SJCRH30 (cell line): ENCODE results near the gene TMEM229A. TPM values are rescaled to one million over a fixed set of nuclear protein-coding genes. Genes with fewer than 3 reads are reported as not detected.
A peak's percentile ranks its signal among the peaks of the same experiment; 100 is the strongest.
"Not testable (repeated sequence)": the region's sequence is repeated elsewhere in the genome, so short reads cannot be mapped to it uniquely, and the experiment has no call there.

ENCODE experiments used
- DNase-seq, 2 experiments: peaks; one replicate each; pipeline ENCODE4 v3.0.0-alpha.2; 2015 to 2020
- H3K27ac ChIP-seq: fragments of 250-450 bp; sonication (Bioruptor Pico); 2 replicates; pipeline ENCODE4 v1.5.1; 2020; ENCODE audit warnings: mild to moderate bottlenecking, moderate library complexity
- H3K27me3 ChIP-seq: fragments of 250-450 bp; sonication (Bioruptor Pico); 2 replicates; pipeline ENCODE4 v1.5.1; 2020; ENCODE audit warnings: mild to moderate bottlenecking, moderate library complexity
- H3K36me3 ChIP-seq: fragments of 250-450 bp; sonication (Bioruptor Pico); 2 replicates; pipeline ENCODE4 v1.5.1; 2020; ENCODE audit warnings: mild to moderate bottlenecking, moderate library complexity
- H3K4me1 ChIP-seq: fragments of 250-450 bp; sonication (Bioruptor Pico); 2 replicates; pipeline ENCODE4 v1.5.1; 2020; ENCODE audit warnings: mild to moderate bottlenecking, moderate library complexity
- H3K4me3 ChIP-seq: fragments of 250-450 bp; sonication (Bioruptor Pico); 2 replicates; pipeline ENCODE4 v1.5.1; 2020; ENCODE audit warnings: mild to moderate bottlenecking, moderate library complexity
- H3K9me3 ChIP-seq: fragments of 250-450 bp; sonication (Bioruptor Pico); replicated peaks from 2 replicates; pipeline ENCODE4 v1.5.1; 2020; ENCODE audit warnings: mild to moderate bottlenecking, moderate library complexity
- total RNA-seq: library from RNA; depleted of rRNA; stranded (reverse); fragments of >200 nt; shearing (Covaris generic); gene quantifications from 2 replicates; pipeline ENCODE4 v1.2.3, GENCODE V29; 2014; rRNA removed

Gene TMEM229A
- not detected in 2 replicates for total RNA-seq

DNA sequence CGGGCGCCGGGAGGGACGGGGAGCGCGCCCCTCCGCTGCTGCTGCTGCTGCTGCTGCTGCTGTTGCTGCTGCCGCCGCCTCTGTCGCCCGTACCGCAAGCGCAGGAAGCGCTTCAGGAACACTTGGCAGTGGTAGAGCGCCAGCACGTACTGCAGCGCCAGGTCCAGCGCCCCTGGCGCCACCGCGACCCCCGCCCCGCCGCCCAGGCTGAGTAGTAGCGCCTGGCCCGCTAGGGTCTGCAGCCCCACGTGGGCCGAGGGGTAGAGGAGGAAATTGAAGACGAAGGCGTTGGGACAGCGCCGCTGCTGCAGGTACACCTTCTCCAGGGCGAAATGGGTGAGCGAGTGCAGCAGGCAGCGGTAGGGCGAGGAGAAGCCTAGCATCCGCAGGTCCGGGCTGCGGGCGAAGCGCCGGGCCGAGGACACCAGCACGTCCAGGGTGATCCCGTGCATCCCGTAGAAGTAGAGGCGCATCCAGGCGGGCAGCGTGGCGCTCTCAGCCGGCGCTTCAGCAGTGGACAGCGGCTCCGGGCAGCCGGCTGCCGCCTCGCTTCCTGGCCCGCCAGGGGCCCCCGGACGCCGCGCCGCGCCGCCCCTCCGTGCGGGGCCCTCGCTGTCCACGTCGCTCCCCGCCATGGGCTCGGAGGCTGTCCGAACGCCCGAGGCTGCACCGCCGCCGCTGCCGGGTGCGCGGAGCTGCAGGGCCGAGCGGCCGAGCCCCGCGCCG, at the start of gene TMEM229A:
Gene TMEM229A (minus strand): TSS at position 699 of the 726 bp plus-strand sequence. CDS start 64 bp downstream, at position 635.
- Histone ChIP-seq H3K27me3 (no peaks in the 10 kb centered on the region), H3K9me3 (no peaks in the 10 kb centered on the region; the same call in 1 of the 2 replicates), H3K36me3 (no peaks in the 10 kb centered on the region), H3K4me3 (no peak within 1 kb of the TSS), H3K4me1 (no peaks in the 10 kb centered on the region), H3K27ac (no peak within 1 kb of the TSS)
- DNase-seq, result no peak

DNA sequence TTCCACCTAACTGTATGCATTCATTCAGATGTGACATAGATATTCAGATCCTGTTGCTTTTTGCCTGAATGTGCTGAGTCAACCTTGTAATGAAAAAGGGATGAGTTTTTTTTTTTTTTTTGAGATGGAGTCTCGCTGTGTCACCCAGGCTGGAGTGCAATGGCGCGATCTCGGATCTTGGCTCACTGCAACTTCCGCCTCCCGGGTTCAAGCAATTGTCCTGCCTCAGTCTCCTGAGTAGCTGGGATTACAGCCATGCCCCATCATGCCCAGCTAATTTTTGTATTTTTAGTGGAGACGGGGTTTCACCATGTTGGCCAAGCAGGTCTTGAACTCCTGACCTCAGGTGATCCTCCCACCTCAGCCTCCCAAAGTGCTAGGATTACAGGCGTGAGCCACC, 49.4 kb upstream of the TMEM229A start:
- H3K36me3 ChIP-seq, result not testable (repeated sequence)

DNA sequence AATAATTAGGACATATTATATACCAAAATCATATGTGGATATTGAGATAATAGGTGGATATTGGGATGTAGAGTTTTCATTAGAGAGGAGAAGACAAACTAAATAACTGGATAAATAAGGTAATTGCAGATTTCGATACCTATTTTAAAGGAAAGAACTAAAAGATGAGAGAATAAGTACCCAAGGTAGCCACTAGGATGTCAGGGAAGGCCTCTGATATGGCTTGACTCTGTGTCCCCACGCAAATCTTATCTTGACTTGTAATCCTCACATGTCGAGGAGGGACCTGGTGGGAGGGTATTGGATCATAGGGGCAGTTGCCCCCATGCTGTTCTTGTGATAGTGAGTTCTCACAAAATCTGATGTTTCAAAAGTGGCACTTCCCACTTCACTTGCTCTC, 44.7 kb upstream of the TMEM229A start:
- no peak overlapping the region for H3K4me3 ChIP-seq
- no peak overlapping the region for H3K27ac ChIP-seq
- no peaks in the 10 kb centered on the region for H3K9me3 ChIP-seq
- H3K36me3 ChIP-seq, result no peaks in the 10 kb centered on the region
- peaks cover 25% of the 10 kb centered on the region for H3K4me1 ChIP-seq
- DNase-seq, result no peak
- no peaks in the 10 kb centered on the region for H3K27me3 ChIP-seq

More for the DNA sequence above, 49.4 kb upstream of the TMEM229A start:
- not testable (repeated sequence) for H3K4me3 ChIP-seq, H3K27me3 ChIP-seq, H3K27ac ChIP-seq, DNase-seq, H3K9me3 ChIP-seq
- peaks cover 10% of the 10 kb centered on the region for H3K4me1 ChIP-seq

DNA sequence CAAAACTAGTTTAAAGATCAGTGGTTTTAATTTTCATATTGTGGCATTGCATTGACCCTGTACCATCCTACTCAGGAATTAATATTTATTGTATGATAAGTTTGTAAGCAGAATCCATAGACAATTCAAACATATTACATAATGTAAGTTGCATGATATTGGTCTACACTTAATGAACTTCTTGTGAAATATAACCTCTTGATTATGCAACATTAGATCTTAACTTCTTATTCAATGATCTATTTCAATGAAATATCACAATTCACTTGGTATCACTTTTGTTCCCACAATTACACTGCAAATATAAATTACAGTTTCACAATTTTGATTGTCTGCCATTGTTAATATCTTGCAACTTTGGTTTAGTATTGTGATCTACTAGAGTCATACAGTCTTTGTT, 44.0 kb upstream of the TMEM229A start:
- Histone ChIP-seq H3K36me3 (no peaks in the 10 kb centered on the region), H3K9me3 (no peaks in the 10 kb centered on the region), H3K4me1 (peaks cover 32% of the 10 kb centered on the region), H3K4me3 (no peak overlapping the region), H3K27me3 (no peaks in the 10 kb centered on the region), H3K27ac (no peak overlapping the region)
- no peak for DNase-seq

GRCh38 chr7:124074007-124074406, 41.1 kb upstream of the TMEM229A start:
- H3K9me3 ChIP-seq, result no peaks in the 10 kb centered on the region
- H3K4me1 ChIP-seq, result peaks cover 36% of the 10 kb centered on the region
- DNase-seq, result peak in 1 of 2 experiments; percentile 30
- no peaks in the 10 kb centered on the region for H3K36me3 ChIP-seq
- no peak overlapping the region for H3K4me3 ChIP-seq
- no peaks in the 10 kb centered on the region for H3K27me3 ChIP-seq
- peak overlapping the region; percentile 88 for H3K27ac ChIP-seq

GRCh38 chr7:124073310-124073645, 40.4 kb upstream of the TMEM229A start:
- Histone ChIP-seq H3K27ac (peak overlapping the region; percentile 88), H3K36me3 (no peaks in the 10 kb centered on the region), H3K27me3 (no peaks in the 10 kb centered on the region), H3K4me1 (peaks cover 37% of the 10 kb centered on the region), H3K9me3 (no peaks in the 10 kb centered on the region), H3K4me3 (no peak overlapping the region)
- no peak for DNase-seq

DNA sequence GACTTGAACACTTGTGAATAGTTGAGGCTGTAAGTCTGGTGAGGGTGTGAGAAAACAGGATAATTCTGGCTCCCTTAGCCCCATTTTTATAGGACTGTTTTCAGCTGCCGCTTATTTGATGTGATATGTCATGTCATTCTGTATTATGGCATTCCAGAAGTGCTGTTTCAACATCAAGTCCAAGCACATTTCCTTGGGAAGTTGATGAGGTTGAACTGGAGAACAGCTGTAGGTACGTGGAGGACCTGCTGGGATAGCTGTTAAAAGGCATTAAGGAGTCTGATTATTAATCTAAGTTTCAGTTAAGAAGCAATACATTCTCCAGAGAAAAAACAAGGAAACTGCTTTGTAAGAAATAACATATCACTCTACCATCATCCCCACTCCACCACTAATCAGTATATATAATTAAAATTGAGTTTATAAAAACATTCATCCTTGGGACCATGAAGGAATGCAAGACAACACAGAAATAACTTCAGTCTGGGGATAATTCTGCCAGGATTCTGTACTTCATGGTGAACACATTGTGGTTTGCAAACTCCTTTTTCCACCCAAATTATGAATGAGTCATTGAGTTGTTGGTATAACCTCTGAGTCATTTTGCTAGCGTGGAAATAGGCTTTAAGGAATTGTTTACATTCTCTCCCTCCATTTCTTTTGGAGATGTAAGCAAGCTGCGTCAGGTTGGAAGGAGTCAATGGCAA, 39.9 kb upstream of the TMEM229A start:
- DNase-seq, result peak; percentile 65 to 88
- Histone ChIP-seq H3K27me3 (no peaks in the 10 kb centered on the region), H3K36me3 (no peaks in the 10 kb centered on the region), H3K9me3 (no peaks in the 10 kb centered on the region), H3K4me3 (peak overlapping the region; percentile 5; the same call in 1 of the 2 replicates), H3K4me1 (peaks cover 43% of the 10 kb centered on the region), H3K27ac (peak overlapping the region; percentile 88)

- no peaks in the 10 kb centered on the region for H3K36me3 ChIP-seq
- no peaks in the 10 kb centered on the region for H3K27me3 ChIP-seq
- peaks cover 43% of the 10 kb centered on the region for H3K4me1 ChIP-seq
- H3K27ac ChIP-seq, result peak overlapping the region; percentile 88
- H3K4me3 ChIP-seq, result no peak overlapping the region
- DNase-seq, result peak; percentile 29 to 72
- H3K9me3 ChIP-seq, result no peaks in the 10 kb centered on the region
Observed at GRCh38 chr7:124071843-124072242, 39.0 kb upstream of the TMEM229A start.

- H3K4me3 ChIP-seq, result no peak overlapping the region
- DNase-seq, result no peak
- no peaks in the 10 kb centered on the region for H3K27me3 ChIP-seq
- no peak overlapping the region for H3K27ac ChIP-seq
- H3K4me1 ChIP-seq, result peaks cover 3% of the 10 kb centered on the region; the same call in 1 of the 2 replicates
- no peaks in the 10 kb centered on the region for H3K9me3 ChIP-seq
- no peaks in the 10 kb centered on the region for H3K36me3 ChIP-seq
Observed at GRCh38 chr7:124062171-124062570, 29.3 kb upstream of the TMEM229A start.

DNA sequence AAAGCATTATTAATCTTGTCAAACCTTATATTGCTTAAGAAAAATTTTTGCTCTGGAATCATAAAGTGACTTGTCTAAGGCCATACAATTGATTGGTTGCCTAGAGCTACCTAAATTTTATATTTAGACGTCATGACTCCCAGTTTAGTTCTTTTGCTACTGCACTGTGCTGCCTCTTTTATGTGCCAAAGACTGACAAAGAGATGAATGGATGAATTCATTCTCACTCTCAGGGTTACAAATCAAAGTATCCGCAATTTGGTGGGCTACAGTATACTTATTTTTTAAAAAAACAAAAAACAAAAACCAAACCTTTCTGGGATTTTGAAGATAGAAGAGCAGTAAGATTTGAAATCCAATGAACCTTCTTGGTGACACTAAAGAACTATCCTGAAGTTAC, 27.7 kb upstream of the TMEM229A start:
- no peaks in the 10 kb centered on the region for H3K36me3 ChIP-seq
- DNase-seq, result no peak
- H3K4me1 ChIP-seq, result no peaks in the 10 kb centered on the region
- no peak overlapping the region for H3K4me3 ChIP-seq
- H3K27me3 ChIP-seq, result no peaks in the 10 kb centered on the region
- no peak overlapping the region for H3K27ac ChIP-seq
- H3K9me3 ChIP-seq, result no peaks in the 10 kb centered on the region; the same call in 1 of the 2 replicates

GRCh38 chr7:124059375-124059774, 26.5 kb upstream of the TMEM229A start:
- H3K9me3 ChIP-seq, result no peaks in the 10 kb centered on the region; the same call in 1 of the 2 replicates
- no peak overlapping the region for H3K4me3 ChIP-seq
- H3K27ac ChIP-seq, result no peak overlapping the region
- H3K4me1 ChIP-seq, result no peaks in the 10 kb centered on the region
- DNase-seq, result no peak
- no peaks in the 10 kb centered on the region for H3K27me3 ChIP-seq
- H3K36me3 ChIP-seq, result no peaks in the 10 kb centered on the region

DNA sequence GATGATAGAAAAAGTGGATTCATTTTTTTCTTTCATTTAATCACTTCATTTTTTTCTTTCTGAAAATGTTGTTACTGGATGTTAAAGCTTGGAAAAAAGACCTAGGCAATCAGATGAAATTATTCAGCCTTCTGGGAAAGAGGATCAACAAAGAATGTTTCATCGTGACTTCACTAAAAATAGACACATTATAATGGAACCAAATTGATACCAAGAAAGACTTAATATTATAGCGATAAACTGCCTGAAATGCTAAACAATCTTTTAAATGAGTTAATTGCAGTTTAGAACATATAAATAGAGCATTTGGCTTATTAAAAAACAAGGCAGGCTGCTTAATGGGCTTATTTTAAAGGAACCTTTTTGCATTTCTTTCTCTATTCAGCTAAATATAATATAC, 25.6 kb upstream of the TMEM229A start:
- H3K36me3 ChIP-seq, result no peaks in the 10 kb centered on the region
- no peak for DNase-seq
- H3K9me3 ChIP-seq, result no peaks in the 10 kb centered on the region; the same call in 1 of the 2 replicates
- H3K27me3 ChIP-seq, result no peaks in the 10 kb centered on the region
- no peak overlapping the region for H3K27ac ChIP-seq
- H3K4me1 ChIP-seq, result no peaks in the 10 kb centered on the region
- no peak overlapping the region for H3K4me3 ChIP-seq

GRCh38 chr7:124057872-124058271, 25.0 kb upstream of the TMEM229A start:
- H3K36me3 ChIP-seq, result no peaks in the 10 kb centered on the region
- H3K9me3 ChIP-seq, result no peaks in the 10 kb centered on the region; the same call in 1 of the 2 replicates
- H3K27ac ChIP-seq, result no peak overlapping the region
- no peaks in the 10 kb centered on the region for H3K27me3 ChIP-seq
- DNase-seq, result no peak
- no peaks in the 10 kb centered on the region for H3K4me1 ChIP-seq
- H3K4me3 ChIP-seq, result no peak overlapping the region

DNA sequence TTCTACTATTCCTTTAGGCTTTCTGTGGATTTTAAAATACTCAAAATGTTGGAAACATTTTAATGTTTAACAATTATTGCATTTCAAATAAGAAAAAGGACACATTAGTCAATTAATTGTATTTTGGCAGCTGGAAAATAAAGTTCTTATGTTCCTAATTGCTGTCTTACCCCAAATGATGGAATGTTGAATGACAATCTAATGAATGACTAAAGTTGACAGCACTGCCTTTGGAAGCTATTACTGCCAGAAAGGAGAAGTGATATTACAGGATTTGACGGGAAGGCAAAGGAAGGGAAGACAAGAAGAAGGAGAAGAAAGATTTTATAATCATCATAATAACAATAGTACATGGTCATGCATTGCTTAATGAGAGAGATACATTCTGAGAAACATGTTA, 23.4 kb upstream of the TMEM229A start:
- H3K4me3 ChIP-seq, result no peak overlapping the region
- H3K27ac ChIP-seq, result no peak overlapping the region
- H3K36me3 ChIP-seq, result no peaks in the 10 kb centered on the region
- H3K4me1 ChIP-seq, result no peaks in the 10 kb centered on the region
- DNase-seq, result no peak
- H3K9me3 ChIP-seq, result no peaks in the 10 kb centered on the region; the same call in 1 of the 2 replicates
- H3K27me3 ChIP-seq, result no peaks in the 10 kb centered on the region

- no peak overlapping the region for H3K4me3 ChIP-seq
- no peaks in the 10 kb centered on the region; the same call in 1 of the 2 replicates for H3K9me3 ChIP-seq
- H3K27me3 ChIP-seq, result no peaks in the 10 kb centered on the region
- no peaks in the 10 kb centered on the region for H3K36me3 ChIP-seq
- no peak overlapping the region for H3K27ac ChIP-seq
- DNase-seq, result no peak
- H3K4me1 ChIP-seq, result no peaks in the 10 kb centered on the region
Observed at GRCh38 chr7:124051681-124052377, 19.0 kb upstream of the TMEM229A start.
